Choroid plexus epithelial cell (primary cell): ENCODE results near the gene CACNG7.

Experiments used
- DNase-seq: peaks from one replicate; pipeline ENCODE4 v3.0.0-alpha.2; 2010; ENCODE audit warnings: low read depth
- H3K4me3 ChIP-seq: 2 replicates; pipeline ENCODE4 v1.5.1; 2011; ENCODE audit warnings: low read depth, mild to moderate bottlenecking, control low read depth, low read length, moderate library complexity
- CTCF ChIP-seq: conservative IDR thresholded peaks from 2 replicates; pipeline ENCODE4 v1.5.1; 2011; ENCODE audit warnings: low read depth, mild to moderate bottlenecking, control low read depth, inconsistent platforms, low read length, moderate library complexity

CACNG7 gene

GRCh38 chr19:53879140-53880081 lies 29.7 kb upstream of the CACNG7 start:
- peak; percentile 89 for DNase-seq
- TF ChIP-seq CTCF = no peak
- peak overlapping the region; percentile 57 for H3K4me3 ChIP-seq

GRCh38 chr19:53880711-53881481 lies 28.2 kb upstream of the CACNG7 start:
- no peak overlapping the region for H3K4me3 ChIP-seq
- TF ChIP-seq CTCF = no peak
- DNase-seq = no peak

DNA sequence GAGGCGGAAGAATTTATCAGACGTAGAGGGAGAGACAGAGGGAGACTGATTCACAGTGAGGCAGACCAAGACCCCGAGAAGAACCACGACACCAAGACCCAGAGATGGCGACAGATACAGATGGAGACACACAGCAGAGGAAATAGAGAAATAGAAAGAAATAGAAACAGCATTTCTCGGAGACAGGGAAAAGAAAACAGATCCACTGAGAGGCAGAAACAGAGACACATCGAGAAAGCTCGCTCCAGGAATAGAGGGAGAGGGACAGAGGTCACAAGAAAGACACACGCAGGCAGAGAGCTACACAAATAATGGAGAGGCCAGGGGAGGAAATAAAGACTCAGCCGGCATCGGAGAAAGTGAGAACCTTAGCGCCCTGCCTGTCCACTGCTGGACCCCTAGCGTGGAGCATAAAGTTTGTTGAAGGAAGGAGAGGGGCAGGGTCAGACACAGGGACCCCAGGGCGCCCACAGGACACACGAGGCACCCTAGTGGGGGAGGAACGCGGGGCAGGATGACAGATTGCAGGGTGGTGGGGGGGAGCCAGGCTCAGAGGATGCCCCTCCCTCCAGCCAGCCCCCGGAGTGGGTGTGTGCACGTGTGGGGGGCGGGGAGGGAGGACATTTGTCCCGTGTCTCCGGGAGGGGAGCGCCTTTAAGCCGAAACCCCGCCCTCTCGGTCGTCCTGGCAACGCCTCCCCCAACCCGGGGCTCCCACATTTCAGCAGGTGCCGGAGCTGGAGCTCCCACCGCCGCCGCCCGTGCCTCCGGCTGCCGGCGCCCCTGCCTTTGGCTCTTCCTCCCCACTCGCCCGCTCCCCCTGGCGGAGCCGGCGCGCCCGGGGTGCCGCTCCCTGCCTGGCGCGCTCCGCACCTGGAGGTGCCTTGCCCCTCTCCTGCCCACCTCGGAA lies 27.3 kb upstream of the CACNG7 start, which contains the start of gene PRKCG:
Gene PRKCG (plus strand): TSS at position 716 of the 909 bp plus-strand sequence. CDS start 298 bp downstream, outside the sequence.
- H3K4me3 ChIP-seq = peak within 1 kb of the TSS; percentile 1
- peak; percentile 36 for TF ChIP-seq CTCF
- no peak for DNase-seq

GRCh38 chr19:53882391-53883050 lies 26.6 kb upstream of the CACNG7 start:
- no peak for TF ChIP-seq CTCF
- no peak for DNase-seq
- H3K4me3 ChIP-seq = no peak overlapping the region

GRCh38 chr19:53883231-53883661 lies 25.8 kb upstream of the CACNG7 start:
- no peak for DNase-seq
- no peak for TF ChIP-seq CTCF
- H3K4me3 ChIP-seq = no peak overlapping the region

DNA sequence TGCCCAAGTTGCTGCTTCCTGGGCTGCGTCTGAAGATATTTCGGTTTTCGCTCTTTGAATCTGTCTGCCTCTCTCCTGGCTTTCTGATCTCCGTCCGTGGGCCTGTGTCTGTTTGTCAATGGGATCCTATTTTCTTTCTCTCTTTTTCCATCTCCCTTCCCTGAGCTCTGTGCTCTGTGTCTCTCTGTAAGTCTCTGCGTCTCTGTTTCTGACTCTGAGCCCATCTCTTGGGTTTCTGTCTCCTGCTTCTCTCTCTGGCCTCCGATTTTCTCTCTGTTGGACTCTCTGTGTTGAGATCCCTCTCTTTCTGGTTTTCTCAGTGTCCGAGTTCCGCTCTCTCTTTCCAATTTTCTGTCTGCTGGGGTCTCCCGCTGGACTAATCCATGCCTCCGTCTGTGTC lies 25.3 kb upstream of the CACNG7 start:
- TF ChIP-seq CTCF = no peak
- DNase-seq = no peak
- no peak overlapping the region for H3K4me3 ChIP-seq
